ENCODE measurements around the gene OR12D2. TPM values are rescaled to one million over a fixed set of nuclear protein-coding genes. Genes with fewer than 3 reads are reported as not detected.
"Not testable (repeated sequence)": the region's sequence is repeated elsewhere in the genome, so short reads cannot be mapped to it uniquely, and the experiment has no call there.

The OR12D2 gene, protein sequence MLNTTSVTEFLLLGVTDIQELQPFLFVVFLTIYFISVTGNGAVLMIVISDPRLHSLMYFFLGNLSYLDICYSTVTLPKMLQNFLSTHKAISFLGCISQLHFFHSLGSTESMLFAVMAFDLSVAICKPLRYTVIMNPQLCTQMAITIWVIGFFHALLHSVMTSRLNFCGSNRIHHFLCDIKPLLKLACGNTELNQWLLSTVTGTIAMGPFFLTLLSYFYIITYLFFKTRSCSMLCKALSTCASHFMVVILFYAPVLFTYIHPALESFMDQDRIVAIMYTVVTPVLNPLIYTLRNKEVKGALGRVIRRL
- polyA plus RNA-seq (ENCODE audit: insufficient read length in 4 of 4): not detected

DNA sequence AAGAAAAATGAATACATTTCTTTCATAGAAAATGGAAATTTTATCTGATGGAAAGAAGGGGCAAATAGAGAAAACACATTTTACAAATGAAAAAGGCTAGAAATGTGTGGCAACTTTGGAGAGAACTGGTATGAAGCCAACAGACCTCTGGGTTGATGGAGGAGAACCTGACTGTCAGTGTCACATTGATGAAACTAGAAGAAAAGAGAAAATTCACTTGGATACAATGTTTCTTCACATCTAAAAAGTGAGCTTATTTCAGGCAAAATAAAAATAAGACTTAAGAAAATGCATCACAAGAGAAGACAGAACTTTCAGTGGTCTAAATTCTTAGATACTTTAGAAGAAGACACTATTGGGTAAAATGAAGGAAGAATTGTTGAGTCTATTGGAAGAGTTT, at the start of gene OR12D2:
OR12D2 (plus strand) TSS at position 301 of the 400 bp plus-strand sequence. CDS start 1,069 bp downstream, outside the sequence.
- DNase-seq (ENCODE audit: low read depth in 4 of 4, low spot score in 3 of 4): no peak

DNA sequence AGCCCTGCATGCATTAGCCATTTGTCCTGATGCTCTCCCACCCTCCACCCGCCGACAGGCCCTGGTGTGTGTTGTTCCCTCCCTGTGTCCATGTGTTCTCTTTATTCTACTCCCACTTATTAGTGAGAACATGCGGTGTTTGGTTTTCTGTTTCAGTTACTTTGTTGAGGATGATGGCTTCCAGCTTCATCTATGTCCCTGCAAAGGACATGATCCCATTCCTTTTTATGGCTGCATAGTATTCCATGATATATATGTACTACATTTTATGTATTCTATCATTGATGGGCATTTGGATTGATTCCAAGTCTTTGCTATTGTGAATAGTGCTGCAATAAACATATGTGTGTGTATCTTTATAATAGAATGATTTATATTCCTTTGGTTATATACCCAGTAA, 46.1 kb upstream of the OR12D2 start:
- DNase-seq (ENCODE audit: low read depth in 4 of 4, low spot score in 3 of 4): not testable (repeated sequence)

DNA sequence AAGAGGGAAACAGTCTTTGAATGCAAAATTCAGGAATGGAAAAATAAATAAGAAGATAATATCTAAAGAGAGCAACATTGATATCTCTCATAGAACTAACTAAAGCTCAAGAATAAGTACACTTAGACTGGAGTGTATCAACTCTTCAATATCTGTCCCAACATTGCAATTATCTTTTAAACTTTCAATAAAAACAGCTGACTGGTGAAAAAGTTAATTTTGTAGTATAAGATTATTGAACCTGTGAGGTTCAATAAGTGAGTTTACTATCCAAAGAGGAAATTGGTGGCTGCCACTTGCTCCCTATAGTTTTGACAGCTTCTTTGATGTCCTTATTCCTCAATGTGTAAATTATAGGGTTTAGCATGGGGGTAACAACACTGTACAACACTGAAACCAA, 40.5 kb upstream of the OR12D2 start:
- DNase-seq (ENCODE audit: low read depth in 4 of 4, low spot score in 3 of 4): no peak

DNA sequence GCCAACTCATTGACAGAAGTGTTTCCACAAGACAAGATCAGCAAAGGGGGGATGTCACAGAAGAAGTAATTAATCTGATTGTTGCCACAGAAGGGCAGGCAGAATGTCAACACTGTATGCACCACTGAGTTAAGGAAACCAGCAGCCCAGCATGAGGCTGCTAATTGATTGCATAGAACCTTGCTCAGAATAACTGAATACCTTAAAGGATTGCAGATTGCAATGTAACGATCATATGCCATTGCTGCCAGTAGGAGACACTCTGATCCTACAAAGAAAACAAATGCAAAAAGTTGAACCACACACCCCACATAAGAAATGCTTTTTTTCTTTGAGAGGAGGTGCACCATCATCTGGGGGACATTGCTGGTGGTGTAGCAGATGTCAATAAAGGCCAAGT, 39.8 kb upstream of the OR12D2 start:
- no peak for DNase-seq (ENCODE audit: low read depth in 4 of 4, low spot score in 3 of 4)

DNA sequence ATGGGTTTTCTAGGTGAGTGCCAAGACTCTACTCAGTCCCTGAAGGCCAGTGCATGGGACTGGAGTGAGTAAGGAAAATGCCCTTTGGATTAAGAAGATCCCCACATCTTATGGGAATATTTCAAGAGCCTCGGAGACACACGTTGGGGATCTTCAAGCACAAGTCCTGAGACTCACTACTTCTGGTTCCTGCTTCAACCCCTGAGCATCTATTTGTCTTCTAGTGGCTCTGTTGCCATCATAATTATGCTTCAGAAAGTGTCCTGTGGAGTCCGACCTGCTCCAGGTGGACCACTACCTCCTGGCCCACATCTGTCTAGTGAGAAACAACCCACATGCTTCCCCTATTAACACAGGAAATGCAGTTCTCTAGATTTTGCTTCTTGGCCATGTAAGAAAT, 26.7 kb upstream of the OR12D2 start, which contains the start of gene OR5V1:
OR5V1 (minus strand) TSS at position 101 of the 400 bp plus-strand sequence. CDS start 12,670 bp downstream, outside the sequence.
- no peak for DNase-seq (ENCODE audit: low read depth in 4 of 4, low spot score in 3 of 4)

DNA sequence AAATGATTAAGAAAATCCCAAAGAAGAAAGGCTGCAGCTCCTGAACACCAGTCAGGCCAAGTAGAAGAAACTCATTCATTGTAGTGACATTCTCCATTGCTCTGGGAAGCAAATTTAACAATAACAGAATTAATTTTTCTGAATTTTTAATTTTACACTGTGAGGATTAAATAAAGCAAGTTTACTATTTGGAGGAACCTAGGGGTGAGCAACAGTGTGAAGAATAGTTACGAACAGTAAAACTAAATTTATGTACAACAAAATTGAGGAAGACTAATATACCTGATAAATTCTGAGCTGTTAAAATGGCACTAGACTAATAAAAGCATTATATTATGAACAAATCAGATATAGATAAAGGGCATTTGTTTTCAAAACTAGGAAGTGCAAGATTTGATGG, 20.2 kb upstream of the OR12D2 start, which contains the start of gene OR12D3:
OR12D3 (minus strand) TSS at position 101 of the 400 bp plus-strand sequence; CDS start at position 97, 4 bp downstream.
- DNase-seq (ENCODE audit: low read depth in 4 of 4, low spot score in 3 of 4): no peak

DNA sequence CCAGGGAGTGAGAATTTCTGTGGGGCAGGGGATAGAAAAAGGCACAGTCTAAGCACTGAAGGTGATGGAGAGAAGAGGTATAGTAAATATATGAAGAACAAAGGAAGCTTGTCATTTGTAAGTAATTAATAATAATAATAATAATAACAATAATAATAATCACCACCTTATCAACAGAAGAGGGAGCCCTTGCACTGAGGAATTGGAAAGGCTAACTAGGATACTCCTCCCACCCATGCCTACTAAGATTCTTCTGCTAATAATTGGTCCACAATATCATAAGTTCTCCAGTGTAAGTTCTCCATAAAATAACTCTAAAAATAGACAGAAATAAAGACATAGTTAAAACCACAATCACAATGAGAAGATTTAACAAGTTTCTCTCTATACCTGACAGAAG, 19.4 kb upstream of the OR12D2 start:
- no peak for DNase-seq (ENCODE audit: low read depth in 4 of 4, low spot score in 3 of 4)

DNA sequence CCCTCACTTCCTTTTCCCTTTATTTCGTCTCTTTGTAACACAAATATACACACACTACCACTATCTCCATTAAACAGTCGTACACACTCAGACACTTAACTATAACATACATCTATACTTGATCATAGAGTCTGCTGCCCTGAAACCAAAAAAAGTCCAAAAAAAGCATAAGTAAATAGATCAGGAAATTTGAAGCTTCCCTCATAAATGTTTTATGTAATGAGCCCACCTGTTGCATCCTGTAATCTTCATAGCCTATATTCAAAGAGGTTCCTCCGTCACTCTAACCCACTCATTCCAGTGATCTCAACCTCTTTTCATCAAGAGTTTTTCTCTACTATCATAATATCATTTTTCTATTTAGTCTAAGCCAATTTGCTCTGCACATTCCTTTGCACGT, 6.9 kb upstream of the OR12D2 start:
- DNase-seq (ENCODE audit: low read depth in 4 of 4, low spot score in 3 of 4): no peak

DNA sequence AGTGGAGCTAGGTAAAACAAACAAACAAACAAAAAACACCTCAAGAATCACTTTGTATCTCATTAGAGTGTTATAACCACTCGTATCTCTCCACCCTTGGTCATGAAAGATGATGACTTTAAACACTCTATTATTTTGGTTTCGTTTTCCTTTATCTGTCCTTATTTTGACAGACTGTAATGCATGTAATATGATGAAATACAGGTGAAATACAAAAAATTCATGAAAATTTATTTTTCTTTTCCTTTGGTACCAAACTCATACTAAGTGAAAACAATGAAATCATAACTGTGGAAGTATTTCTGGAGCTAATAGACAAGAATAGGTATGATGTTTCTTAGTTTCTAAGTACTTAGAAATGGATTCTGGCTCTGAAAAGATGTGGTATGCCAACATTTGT, 4.1 kb downstream of the OR12D2 start:
- DNase-seq (ENCODE audit: low read depth in 4 of 4, low spot score in 3 of 4): no peak

DNA sequence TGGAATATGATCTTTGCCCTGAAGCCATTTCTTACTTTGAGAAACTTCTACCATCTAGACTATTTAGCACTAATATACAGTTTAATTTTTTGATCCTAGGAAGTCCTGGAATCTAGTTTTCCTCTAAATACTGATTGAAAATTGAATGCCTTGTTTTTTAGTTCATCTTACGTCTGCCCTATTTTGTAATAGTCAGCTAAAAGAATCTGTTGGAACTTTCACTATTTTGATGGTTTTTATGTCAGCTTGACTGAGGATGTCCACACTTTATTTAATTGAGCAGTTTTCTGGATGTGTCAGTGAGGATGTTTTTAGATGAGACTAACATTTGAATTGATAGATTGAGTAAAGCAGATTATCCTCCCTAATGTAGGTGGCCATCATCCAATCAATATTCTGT, 8.4 kb downstream of the OR12D2 start:
- no peak for DNase-seq (ENCODE audit: low read depth in 4 of 4, low spot score in 3 of 4)

DNA sequence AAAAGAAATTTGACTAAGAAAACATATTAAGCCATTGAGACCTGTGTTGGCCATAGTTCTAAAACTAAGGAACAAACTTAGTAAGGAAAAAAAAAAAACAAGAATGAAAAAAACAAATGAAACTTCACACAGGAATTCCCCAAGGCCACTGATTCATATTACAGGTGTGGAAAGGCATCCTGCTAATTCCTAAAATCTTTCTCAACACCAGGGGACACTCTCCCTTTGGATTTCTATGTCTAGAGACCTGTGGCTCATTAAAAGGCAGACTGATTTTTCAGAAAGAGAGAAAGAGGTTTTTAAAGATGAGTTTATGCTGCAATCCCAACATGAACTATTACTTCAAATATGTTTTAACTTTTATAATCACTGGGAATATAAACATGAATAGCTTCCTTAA, 19.2 kb downstream of the OR12D2 start, which contains the start of gene OR12D1:
OR12D1 (plus strand) TSS at position 341 of the 400 bp plus-strand sequence.
- no peak for DNase-seq (ENCODE audit: low read depth in 4 of 4, low spot score in 3 of 4)

DNA sequence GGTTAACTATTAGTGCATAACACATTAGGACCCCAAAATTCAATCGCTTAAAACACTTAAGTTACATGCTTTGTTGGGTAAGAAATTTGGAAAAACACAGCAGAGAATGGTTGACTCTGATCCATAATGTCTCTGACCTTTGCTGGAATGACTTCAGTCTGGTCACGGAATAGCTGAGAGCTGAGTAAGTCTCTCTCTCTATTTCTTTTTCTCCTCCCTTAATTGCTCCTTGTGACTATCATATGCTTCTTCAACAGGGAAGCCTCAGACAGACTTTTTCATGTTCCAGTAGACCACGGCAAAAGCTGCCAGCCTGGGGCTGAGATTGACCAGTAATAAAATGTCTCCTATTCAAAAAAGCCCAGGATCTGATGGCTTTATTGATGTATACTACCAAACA, 24.1 kb downstream of the OR12D2 start:
- no peak for DNase-seq (ENCODE audit: low read depth in 4 of 4, low spot score in 3 of 4)

DNA sequence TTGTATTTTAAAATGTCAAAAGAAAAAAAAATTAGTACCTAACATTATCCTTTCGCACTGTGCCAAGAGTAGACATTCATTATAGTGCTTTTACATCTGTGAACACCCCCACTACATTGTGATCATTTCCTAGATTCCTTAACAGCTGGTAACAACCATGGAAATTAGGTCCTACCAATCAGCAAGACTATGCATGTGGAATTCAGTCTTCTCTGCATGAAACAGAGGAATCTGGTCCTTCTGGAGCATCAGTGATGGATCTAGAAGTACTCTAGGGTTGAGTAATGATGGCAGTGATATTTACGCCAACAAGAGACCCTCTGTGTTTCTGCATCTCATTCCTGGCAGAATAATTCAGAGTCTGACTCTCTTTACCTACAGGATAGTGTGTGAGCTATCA, 28.7 kb downstream of the OR12D2 start:
- DNase-seq (ENCODE audit: low read depth in 4 of 4, low spot score in 3 of 4): no peak

DNA sequence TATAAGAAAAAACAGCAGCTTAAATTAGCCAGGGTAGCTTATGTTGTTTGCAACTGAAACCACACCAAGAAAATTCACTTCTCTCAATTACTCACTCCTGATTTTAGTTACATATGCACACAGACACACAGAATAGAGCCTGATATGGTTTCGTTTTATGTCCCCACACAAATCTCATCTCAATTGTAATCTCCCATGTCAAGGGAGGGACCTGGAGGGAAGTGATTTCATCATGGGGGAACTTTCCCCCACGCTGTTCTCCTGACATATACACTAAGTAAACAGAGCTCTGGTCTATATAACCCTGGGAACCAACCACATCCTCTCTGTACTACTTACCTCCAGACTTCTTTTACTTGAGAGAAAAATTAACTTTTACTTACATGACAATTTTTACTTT, 29.1 kb downstream of the OR12D2 start:
- DNase-seq (ENCODE audit: low read depth in 4 of 4, low spot score in 3 of 4): no peak

DNA sequence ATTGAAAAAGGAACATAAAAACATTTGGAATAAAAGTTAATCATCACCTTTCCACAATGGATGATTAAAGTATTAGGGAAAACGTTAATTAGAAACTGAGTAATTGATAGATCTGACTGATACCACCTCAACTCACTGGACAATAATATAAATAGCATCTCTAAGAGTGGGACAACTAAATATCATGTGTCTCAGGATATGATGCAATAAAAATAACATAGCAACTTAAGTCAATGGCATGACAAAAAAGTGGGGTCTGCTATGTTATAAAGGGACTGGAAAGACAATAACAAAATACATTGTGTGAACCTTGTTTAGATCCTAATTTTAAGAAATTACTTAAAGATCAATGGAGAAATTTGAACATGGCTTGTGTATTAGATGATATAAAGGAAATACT, 29.6 kb downstream of the OR12D2 start:
- no peak for DNase-seq (ENCODE audit: low read depth in 4 of 4, low spot score in 3 of 4)

DNA sequence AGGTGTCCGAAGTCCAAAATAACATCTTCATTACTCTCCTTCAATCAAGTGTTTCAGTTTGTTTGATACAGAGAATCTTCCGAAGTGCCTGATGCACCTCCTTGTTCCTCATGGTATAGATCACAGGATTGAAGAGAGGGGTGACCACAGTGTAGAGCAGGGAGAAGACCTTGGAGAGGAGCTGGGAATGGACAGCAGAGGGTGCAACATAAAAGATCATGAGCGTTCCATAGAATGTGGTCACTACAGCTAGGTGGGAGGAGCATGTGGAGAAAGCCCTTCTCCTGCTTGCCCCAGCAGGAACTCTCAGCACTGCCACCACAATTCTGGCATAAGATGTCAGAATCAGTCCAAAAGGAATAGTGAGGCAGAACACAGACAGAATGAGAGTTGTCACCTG, 31.2 kb downstream of the OR12D2 start:
- no peak for DNase-seq (ENCODE audit: low read depth in 4 of 4, low spot score in 3 of 4)

DNA sequence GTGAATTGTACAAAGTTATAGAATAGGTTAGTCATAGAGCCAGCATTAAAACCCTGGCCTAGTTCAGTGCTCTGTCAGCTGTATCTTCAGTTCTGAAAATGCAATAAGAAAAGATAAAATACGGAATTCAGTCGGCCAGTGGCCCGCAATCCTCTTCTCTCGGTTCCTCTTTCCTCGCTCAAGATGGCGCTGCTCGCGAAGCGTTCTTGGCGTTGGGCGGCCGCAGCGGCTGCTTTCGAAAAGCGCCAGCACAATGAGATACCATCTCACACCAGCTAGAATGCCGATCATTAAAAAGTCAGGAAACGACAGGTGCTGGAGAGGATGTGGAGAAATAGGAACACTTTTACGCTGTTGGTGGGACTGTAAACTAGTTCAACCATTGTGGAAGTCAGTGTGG, 41.3 kb downstream of the OR12D2 start:
- not testable (repeated sequence) for DNase-seq (ENCODE audit: low read depth in 4 of 4, low spot score in 3 of 4)

DNA sequence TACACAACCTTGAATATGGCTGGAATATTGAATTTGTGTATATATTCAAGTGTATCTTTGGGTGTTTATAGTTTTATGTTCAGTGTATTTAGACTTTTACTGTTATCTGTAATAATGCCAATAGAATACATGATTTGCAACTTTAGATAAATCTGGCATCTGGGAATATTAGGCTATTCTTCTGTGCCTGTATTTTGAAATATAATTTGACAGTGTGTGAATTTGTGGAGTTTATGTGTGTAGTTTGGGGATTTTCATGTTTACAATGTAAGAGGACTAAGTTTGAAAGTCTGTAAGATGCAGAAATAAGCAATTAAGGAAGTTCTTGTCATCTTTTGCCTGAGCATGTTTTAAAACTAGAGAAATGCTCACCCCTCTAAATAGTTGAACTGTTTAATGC, 43.6 kb downstream of the OR12D2 start, which contains the start of gene OR10C1:
OR10C1 (plus strand) TSS at position 301 of the 400 bp plus-strand sequence. CDS start 710 bp downstream, outside the sequence.
- no peak for DNase-seq (ENCODE audit: low read depth in 4 of 4, low spot score in 3 of 4)

DNA sequence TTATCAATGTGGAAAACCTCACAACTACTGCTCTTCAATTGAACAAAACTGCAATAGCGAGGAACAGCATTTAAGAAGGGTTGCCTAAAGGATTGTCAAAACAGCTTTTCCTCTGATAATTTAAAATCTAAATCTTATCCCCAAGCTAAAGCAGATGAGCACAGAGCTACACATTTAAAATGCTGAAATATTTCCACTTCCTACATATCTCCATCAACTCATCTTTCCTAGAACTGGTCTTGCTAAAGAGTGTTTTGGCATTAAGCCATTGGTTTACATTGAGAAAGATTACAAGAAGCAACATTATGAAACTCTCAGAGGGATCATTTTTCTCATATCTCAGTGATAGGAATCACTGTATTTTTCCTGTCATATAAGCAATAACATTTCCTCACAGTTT, 47.3 kb downstream of the OR12D2 start:
- DNase-seq (ENCODE audit: low read depth in 4 of 4, low spot score in 3 of 4): no peak

DNA sequence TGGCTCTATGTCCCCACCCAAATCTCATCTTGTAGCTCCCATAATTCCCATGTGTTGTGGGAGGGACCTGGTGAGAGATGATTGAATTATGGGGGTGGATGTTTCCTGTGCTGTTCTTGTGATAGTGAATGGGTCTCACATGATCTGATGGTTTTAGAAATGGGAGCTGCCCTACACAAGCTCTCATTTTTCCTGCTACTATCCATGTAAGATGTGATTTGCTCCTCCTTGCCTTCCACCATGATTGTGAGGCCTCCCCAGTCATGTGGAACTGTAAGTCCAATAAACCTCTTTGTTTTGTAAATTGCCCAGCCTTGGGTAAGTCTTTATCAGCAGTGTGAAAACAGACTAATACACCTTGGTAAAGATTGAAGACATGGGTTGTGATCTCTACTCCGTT, 48.6 kb downstream of the OR12D2 start:
- DNase-seq (ENCODE audit: low read depth in 4 of 4, low spot score in 3 of 4): not testable (repeated sequence)
